K562 (cell line): ENCODE data around the gene NQO2. TPM values are rescaled to one million over a fixed set of nuclear protein-coding genes. Genes with fewer than 3 reads are reported as not detected.
A peak's percentile ranks its signal among the peaks of the same experiment; 100 is the strongest.

ENCODE experiments used
- FOXA1 ChIP-seq: fragments of 450-650 bp; IDR thresholded peaks from 2 replicates; pipeline ENCODE4 v1.6.1; 2016; ENCODE audit warnings: mild to moderate bottlenecking, borderline replicate concordance
- JUN ChIP-seq, 2 experiments: sonication (generic) in 1 of 2; formaldehyde crosslinking in 1 of 2; IDR thresholded peaks; 2 replicates each; pipeline versions ENCODE4 v1.6.1 to v1.8.0; 2012 to 2022; ENCODE audit warnings: borderline replicate concordance in 2 of 2, mild to moderate bottlenecking in 2 of 2, improper control_type of control experiment in 1 of 2, low read depth in 1 of 2, low read length in 1 of 2, missing genetic modification reagents in 1 of 2
- POU5F1 ChIP-seq: fragments of 150-350 bp; IDR thresholded peaks from 2 replicates; pipeline ENCODE4 v1.6.1; 2014; ENCODE audit warnings: borderline replicate concordance, low read length, low read depth, mild to moderate bottlenecking; ENCODE audit not compliant: partially characterized antibody
- SIX5 ChIP-seq, 2 experiments: IDR thresholded peaks; 2 replicates each; pipeline ENCODE4 v1.6.1; 2011; ENCODE audit warnings: low read length in 2 of 2, borderline replicate concordance in 1 of 2, low read depth in 1 of 2, mild to moderate bottlenecking in 1 of 2, moderate library complexity in 1 of 2; ENCODE audit not compliant: insufficient read depth in 1 of 2
- SMARCA4 ChIP-seq: fragments of 450-650 bp; IDR thresholded peaks from 2 replicates; pipeline ENCODE4 v1.6.1; 2016
- SMC3 ChIP-seq: conservative IDR thresholded peaks from 2 replicates; pipeline ENCODE4 v1.6.1; 2011; ENCODE audit warnings: low read depth, low read length, improper control_type of control experiment; ENCODE audit not compliant: insufficient read depth
- ZNF263 ChIP-seq: sonication (generic); formaldehyde crosslinking; IDR thresholded peaks from 2 replicates; pipeline ENCODE4 v1.8.0; 2022; ENCODE audit warnings: mild to moderate bottlenecking, missing genetic modification reagents, borderline replicate concordance
- ZNF408 ChIP-seq: fragments of 250-450 bp; sonication (Bioruptor Pico); IDR thresholded peaks from 2 replicates; pipeline ENCODE4 v1.4.0; 2020; ENCODE audit warnings: low read depth, mild to moderate bottlenecking, moderate library complexity
- ZNF77 ChIP-seq: fragments of 250-450 bp; sonication (Bioruptor Pico); IDR thresholded peaks from 2 replicates; pipeline ENCODE4 v1.5.0; 2020
- polyA plus RNA-seq, 8 experiments: library from polyadenylated mRNA; depleted of rRNA in 4 of 8; stranded (reverse) in 5 of 8; unstranded in 3 of 8; fragments of >200 nt; fragmentation: Nextera tagmentation in 2 of 8; fragmentation: Illumina TruSeq in 1 of 8; extraction: Ambion mirVana in 2 of 8; extraction: Trizol in 1 of 8; gene quantifications; 2 replicates each; pipeline versions ENCODE4 v1.2.1 to v1.2.3, GENCODE V29; 2011 to 2014; ENCODE audit warnings: inconsistent platforms in 1 of 8, missing spikeins in 1 of 8
- total RNA-seq, 7 experiments: library from RNA; depleted of rRNA in 6 of 7; stranded (reverse); fragments of >200 nt in 6 of 7; fragmentation: Illumina TruSeq in 2 of 7; extraction: Trizol in 2 of 7; gene quantifications; 2 replicates each; pipeline versions ENCODE4 v1.2.1 to v1.2.3, GENCODE V29; 2011 to 2021; ENCODE audit warnings: low replicate concordance in 1 of 7
- TF ChIP-seq, protein P1 (sequence below), 3 experiments: fragments of 200-800 bp in 1 of 3; fragments of 250-450 bp in 1 of 3; fragments of 450-650 bp in 1 of 3; sonication (Bioruptor Pico) in 1 of 3; sonication (Bioruptor generic) in 1 of 3; formaldehyde crosslinking in 1 of 3; IDR thresholded peaks; 2 replicates each; pipeline versions ENCODE4 v1.6.1 to v1.8.0; 2016 to 2022; ENCODE audit warnings: mild to moderate bottlenecking in 2 of 3, missing genetic modification characterization in 2 of 3, missing compliant biosample characterization in 1 of 3, moderate library complexity in 1 of 3
- TF ChIP-seq, protein P2 (sequence below), 2 experiments: fragments of 450-650 bp; IDR thresholded peaks; 2 replicates each; pipeline ENCODE4 v1.6.1; 2016; ENCODE audit warnings: mild to moderate bottlenecking in 2 of 2, borderline replicate concordance in 1 of 2, low read depth in 1 of 2, moderate library complexity in 1 of 2
- TF ChIP-seq, protein P3 (sequence below): fragments of 450-650 bp; IDR thresholded peaks from 2 replicates; pipeline ENCODE4 v1.6.1; 2016

Gene NQO2
- total and polyA plus RNA-seq, 9 of the 15 experiments (the other 6 are each of a cell fraction or from before 2014, with no cell fraction given): 54.6 to 214 (median 116) TPM

DNA sequence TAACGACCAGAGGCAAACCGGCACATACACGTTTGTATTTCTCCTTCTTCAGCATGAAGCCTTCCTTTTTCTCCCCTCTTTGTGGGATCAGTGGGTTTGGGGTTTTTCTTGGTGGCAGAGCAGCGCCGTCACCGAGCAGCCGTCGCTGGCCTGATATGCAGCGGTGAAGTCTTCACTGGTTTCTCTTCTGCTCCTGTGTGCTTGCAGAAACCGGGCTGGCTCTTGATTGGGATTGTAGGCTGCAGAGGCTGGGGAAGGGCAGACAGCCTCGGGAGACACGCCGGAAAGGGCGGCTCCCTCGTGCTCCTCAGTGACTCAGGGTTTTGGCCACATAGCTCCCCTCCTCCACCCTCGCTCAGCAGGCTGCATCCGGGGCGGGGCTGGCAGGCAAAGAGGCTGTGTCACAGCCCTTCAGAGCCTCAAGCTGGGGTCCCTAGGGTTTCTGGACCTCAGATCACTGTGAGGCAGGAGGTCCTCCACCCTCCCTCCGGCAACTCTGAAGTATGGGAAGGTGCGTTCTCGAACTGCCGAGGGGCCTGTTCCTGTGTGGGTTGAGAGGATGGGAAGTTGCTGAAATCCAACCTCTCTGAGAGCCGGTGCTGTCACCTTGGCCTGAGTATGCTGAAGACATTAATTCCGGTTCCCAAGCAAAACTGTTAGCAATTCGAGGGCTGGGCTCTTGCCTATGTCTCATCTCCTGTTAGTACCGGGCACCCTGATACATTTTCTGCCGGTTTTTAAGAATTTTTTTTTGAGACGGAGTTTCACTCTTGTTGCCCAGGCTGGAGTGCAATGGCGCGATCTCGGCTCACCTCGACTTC is 24.2 kb downstream of the NQO2 start (continued):
- TF ChIP-seq, protein P1, sequence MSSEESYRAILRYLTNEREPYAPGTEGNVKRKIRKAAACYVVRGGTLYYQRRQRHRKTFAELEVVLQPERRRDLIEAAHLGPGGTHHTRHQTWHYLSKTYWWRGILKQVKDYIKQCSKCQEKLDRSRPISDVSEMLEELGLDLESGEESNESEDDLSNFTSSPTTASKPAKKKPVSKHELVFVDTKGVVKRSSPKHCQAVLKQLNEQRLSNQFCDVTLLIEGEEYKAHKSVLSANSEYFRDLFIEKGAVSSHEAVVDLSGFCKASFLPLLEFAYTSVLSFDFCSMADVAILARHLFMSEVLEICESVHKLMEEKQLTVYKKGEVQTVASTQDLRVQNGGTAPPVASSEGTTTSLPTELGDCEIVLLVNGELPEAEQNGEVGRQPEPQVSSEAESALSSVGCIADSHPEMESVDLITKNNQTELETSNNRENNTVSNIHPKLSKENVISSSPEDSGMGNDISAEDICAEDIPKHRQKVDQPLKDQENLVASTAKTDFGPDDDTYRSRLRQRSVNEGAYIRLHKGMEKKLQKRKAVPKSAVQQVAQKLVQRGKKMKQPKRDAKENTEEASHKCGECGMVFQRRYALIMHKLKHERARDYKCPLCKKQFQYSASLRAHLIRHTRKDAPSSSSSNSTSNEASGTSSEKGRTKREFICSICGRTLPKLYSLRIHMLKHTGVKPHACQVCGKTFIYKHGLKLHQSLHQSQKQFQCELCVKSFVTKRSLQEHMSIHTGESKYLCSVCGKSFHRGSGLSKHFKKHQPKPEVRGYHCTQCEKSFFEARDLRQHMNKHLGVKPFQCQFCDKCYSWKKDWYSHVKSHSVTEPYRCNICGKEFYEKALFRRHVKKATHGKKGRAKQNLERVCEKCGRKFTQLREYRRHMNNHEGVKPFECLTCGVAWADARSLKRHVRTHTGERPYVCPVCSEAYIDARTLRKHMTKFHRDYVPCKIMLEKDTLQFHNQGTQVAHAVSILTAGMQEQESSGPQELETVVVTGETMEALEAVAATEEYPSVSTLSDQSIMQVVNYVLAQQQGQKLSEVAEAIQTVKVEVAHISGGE (CRISPR knock-in tag; IDR thresholded peaks at IDR 0.05): peak in 2 of 3 experiments; percentile 34 to 88; a peak in 3 of 6 replicates
- TF ChIP-seq FOXA1 (no peak), POU5F1 (peak; percentile 20), SMARCA4 (no peak; the same call in none of the 2 replicates), JUN (IDR thresholded peaks at IDR 0.05; ENCODE audit: borderline replicate concordance, low read depth, low read length) (peak; percentile 93), JUN (CRISPR knock-in tag; IDR thresholded peaks at IDR 0.05; ENCODE audit: borderline replicate concordance) (peak; percentile 96; the same call in 1 of the 2 replicates), SMC3 (no peak; the same call in 1 of the 2 replicates), ZNF408 (CRISPR knock-in tag) (no peak), SIX5 (IDR thresholded peaks at IDR 0.05; ENCODE audit: borderline replicate concordance in 1 of 2, insufficient read depth in 1 of 2, low read depth in 1 of 2, low read length in 2 of 2) (no peak), ZNF77 (CRISPR knock-in tag) (no peak), ZNF263 (CRISPR knock-in tag) (peak; percentile 94)
- TF ChIP-seq, protein P2, sequence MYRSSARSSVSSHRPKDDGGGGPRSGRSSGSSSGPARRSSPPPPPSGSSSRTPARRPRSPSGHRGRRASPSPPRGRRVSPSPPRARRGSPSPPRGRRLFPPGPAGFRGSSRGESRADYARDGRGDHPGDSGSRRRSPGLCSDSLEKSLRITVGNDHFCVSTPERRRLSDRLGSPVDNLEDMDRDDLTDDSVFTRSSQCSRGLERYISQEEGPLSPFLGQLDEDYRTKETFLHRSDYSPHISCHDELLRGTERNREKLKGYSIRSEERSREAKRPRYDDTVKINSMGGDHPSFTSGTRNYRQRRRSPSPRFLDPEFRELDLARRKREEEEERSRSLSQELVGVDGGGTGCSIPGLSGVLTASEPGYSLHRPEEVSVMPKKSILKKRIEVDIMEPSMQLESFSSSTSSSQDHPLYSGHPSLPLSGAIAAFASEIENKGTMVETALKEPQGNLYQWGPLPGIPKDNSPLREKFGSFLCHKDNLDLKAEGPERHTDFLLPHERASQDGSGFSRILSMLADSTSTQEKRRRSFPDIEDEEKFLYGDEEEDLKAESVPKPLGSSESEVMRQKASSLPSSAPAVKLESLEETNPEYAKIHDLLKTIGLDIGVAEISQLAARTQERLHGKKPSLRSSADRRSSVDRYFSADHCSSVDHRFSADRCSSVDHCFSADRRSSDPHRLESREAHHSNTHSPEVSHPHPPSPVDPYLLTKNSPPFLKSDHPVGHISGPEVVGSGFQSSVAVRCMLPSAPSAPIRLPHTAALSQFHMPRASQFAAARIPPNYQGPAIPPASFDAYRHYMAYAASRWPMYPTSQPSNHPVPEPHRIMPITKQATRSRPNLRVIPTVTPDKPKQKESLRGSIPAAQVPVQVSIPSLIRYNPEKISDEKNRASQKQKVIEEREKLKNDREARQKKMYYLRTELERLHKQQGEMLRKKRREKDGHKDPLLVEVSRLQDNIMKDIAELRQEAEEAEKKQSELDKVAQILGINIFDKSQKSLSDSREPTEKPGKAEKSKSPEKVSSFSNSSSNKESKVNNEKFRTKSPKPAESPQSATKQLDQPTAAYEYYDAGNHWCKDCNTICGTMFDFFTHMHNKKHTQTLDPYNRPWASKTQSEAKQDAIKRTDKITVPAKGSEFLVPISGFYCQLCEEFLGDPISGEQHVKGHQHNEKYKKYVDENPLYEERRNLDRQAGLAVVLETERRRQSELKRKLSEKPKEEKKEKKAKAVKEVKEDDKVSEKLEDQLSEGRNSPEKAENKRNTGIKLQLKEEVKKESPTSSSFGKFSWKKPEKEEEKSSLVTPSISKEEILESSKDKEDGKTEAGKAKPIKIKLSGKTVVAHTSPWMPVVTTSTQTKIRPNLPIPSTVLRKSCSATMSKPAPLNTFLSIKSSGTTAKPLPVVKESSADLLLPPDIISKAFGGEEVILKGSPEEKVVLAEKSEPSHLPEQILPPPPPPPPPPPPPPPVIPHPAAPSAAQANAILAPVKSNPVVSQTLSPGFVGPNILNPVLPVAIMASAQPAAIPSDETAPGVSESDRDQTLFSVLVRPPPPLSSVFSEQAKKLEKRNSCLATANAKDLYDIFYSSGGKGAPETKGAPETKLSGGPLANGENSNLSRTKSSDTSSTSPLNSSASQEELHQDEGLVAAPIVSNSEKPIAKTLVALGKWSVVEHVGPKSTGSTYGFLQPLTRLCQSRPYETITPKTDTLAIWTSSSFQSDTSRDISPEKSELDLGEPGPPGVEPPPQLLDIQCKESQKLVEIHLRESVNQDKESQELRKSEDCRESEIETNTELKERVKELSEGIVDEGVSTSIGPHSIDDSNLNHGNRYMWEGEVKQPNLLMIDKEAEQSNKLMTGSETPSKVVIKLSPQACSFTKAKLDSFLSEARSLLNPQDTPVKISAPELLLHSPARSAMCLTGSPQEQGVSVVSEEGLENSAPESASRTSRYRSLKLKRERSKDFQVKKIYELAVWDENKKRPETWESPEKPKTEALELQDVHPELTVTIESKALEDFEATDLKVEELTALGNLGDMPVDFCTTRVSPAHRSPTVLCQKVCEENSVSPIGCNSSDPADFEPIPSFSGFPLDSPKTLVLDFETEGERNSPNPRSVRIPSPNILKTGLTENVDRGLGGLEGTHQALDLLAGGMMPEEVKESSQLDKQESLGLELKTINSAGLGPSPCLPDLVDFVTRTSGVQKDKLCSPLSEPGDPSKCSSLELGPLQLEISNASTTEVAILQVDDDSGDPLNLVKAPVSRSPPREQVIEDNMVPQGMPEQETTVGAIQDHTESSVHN (IDR thresholded peaks at IDR 0.05; ENCODE audit: borderline replicate concordance in 1 of 2, low read depth in 1 of 2): peak in 1 of 2 experiments; percentile 88; a peak in 2 of 4 replicates
- TF ChIP-seq, protein P3, sequence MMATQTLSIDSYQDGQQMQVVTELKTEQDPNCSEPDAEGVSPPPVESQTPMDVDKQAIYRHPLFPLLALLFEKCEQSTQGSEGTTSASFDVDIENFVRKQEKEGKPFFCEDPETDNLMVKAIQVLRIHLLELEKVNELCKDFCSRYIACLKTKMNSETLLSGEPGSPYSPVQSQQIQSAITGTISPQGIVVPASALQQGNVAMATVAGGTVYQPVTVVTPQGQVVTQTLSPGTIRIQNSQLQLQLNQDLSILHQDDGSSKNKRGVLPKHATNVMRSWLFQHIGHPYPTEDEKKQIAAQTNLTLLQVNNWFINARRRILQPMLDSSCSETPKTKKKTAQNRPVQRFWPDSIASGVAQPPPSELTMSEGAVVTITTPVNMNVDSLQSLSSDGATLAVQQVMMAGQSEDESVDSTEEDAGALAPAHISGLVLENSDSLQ: peak; percentile 70
